Measurements from ENCODE around the gene GALNT4.

DNA sequence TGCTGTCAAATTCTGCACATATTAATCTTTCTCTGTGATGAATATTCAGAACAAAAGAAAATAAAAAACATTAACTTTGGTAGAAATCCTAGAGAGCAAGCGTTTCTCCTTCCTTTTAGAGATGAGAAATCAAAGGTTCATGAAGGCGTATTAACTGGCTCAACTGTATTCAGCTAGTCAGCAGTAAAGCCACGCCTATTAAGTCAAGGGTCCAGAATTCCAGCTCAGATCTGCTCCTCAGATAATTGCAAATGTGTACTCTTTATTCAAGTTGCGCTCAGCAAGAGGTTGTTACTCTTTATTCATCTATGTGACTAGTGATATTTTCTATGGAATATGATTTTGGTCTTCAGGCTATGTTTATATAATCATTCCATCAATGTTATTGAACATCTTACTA lies 14.3 kb upstream of the GALNT4 start:
- TF ChIP-seq, protein P1, sequence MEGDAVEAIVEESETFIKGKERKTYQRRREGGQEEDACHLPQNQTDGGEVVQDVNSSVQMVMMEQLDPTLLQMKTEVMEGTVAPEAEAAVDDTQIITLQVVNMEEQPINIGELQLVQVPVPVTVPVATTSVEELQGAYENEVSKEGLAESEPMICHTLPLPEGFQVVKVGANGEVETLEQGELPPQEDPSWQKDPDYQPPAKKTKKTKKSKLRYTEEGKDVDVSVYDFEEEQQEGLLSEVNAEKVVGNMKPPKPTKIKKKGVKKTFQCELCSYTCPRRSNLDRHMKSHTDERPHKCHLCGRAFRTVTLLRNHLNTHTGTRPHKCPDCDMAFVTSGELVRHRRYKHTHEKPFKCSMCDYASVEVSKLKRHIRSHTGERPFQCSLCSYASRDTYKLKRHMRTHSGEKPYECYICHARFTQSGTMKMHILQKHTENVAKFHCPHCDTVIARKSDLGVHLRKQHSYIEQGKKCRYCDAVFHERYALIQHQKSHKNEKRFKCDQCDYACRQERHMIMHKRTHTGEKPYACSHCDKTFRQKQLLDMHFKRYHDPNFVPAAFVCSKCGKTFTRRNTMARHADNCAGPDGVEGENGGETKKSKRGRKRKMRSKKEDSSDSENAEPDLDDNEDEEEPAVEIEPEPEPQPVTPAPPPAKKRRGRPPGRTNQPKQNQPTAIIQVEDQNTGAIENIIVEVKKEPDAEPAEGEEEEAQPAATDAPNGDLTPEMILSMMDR (IDR thresholded peaks at IDR 0.05) = no peak
- TF ChIP-seq EZH2 (IDR thresholded peaks at IDR 0.05) (no peak), EZH2phosphoT487 (IDR thresholded peaks at IDR 0.05) (no peak)
